HG03060 (cell line): ENCODE data around the gene LRMDA.

Experiments used
- ATAC-seq: cut with Tn5 transposase; IDR thresholded peaks from one replicate; pipeline ENCODE4 v1.9.1; 2021; ENCODE audit warnings: low read depth, moderate number of reproducible peaks; ENCODE audit not compliant: unreplicated experiment

The LRMDA gene

GRCh38 chr10:76297780-76298281, 866.4 kb downstream of the LRMDA start:
- no peak for ATAC-seq

DNA sequence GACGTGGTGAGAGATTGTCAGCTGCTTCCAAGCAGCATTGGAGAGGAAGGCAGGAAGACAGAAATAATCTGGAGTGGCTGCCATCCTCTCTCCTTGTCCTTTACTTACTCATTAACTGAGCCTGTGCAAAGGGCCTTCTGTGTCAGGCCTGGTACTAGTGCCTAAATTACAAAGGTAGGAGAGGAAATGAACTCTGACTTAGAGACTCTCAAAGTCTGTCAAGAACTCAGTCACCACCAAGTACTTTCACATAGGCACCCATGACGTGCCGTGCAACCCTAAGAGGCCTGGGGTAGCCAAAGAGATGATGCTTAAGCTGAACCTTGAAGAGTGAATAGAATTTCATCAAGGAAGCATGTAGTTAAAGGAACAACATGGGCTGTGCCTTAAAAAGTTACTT, 866.9 kb downstream of the LRMDA start:
- no peak for ATAC-seq

DNA sequence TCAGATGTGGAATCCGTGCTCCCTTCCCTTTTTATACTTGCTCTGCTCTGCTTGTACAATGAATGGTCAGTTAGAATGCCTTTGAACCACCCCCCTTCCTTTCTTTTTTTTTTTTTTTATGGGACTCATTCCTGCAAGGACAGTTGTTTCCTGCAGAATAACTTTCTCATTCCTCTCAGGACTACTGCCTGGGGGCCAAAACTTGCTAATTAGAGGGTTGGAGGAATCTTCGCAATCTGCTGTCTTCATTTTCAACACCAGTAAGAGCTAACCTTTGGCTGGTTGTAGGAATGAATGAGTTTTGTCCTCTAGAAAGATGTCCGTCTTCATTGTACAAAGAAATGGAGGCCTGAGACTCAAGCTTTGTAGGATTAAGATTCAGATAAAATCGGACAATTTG, 868.1 kb downstream of the LRMDA start:
- ATAC-seq = no peak

GRCh38 chr10:76301211-76301610, 869.8 kb downstream of the LRMDA start:
- no peak for ATAC-seq

DNA sequence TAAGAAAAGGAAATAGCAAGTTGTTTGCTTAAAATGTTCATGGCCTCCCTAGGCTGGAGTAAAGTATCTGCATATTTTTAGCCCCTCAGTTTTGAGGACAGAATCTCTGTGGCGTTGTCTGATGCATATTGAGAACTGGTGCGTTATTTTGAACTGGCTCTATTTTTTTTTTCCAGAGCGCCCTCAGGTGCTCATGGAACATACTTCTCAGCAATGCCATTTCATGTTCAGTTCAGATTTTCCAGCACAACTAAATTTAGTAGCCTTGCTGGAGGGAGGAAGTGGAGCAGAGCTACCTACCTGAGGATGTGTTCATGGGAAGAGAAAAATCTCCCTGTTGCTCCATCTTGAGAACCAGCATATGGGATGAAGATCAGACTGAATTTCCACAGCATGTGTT, 870.5 kb downstream of the LRMDA start:
- no peak for ATAC-seq

DNA sequence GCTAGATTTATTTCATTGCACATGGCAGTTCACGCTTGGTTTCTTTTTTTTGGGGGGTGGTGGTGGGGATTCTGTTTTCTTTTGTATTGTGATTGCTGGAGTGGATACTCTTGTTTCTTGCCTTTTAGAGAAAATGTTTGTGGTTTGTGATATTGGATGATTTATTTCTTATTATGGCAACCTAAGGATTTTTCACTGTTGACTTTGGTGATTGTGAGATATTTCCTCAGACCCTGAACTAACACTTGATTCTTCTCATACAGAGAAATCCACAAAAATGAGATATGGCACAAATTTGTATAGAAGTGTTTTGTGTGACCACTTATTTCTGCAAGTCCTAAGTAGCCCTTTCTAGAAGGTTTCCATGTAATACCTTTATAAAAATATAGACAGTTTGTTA, 871.1 kb downstream of the LRMDA start:
- ATAC-seq = no peak

GRCh38 chr10:76302961-76303630, 871.7 kb downstream of the LRMDA start:
- no peak for ATAC-seq

GRCh38 chr10:76303682-76304316, 872.4 kb downstream of the LRMDA start:
- no peak for ATAC-seq

DNA sequence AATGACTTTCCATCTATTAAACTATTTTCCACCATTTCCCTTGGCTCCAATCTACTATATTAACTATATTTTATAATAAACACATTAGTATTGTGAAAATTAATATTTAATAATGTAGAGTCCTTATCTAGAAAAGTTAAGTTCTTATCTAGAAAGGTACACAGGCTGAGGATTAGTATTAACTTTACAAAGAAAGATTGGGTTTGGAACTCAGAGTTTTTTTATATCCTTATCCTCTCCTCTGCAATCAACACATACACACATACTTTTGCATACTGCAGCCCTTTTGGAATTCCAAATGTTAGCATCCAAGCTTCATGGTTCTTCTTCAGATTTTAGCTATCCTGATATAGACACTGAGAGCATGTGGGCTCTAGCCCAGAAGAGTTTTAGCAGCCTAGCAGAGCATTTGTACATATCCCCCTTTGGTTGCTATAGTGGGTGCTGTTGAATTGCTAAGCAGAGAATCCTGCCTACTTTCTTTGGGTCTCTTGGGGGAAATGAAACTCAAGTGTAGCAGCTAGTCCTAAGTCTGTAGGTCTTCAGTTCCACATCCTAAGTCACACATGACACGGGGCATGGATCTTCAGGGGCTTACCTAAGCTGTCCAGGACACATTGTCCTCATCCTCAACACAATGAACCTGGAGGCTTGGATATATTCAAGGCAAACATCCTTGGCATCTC, 874.6 kb downstream of the LRMDA start:
- ATAC-seq = no peak

GRCh38 chr10:76306856-76307255, 875.4 kb downstream of the LRMDA start:
- no peak for ATAC-seq

GRCh38 chr10:76309070-76309469, 877.6 kb downstream of the LRMDA start:
- ATAC-seq = no peak

GRCh38 chr10:76309741-76310587, 878.5 kb downstream of the LRMDA start:
- ATAC-seq = no peak

- no peak for ATAC-seq
Observed at GRCh38 chr10:76310588-76311080, 879.2 kb downstream of the LRMDA start.

DNA sequence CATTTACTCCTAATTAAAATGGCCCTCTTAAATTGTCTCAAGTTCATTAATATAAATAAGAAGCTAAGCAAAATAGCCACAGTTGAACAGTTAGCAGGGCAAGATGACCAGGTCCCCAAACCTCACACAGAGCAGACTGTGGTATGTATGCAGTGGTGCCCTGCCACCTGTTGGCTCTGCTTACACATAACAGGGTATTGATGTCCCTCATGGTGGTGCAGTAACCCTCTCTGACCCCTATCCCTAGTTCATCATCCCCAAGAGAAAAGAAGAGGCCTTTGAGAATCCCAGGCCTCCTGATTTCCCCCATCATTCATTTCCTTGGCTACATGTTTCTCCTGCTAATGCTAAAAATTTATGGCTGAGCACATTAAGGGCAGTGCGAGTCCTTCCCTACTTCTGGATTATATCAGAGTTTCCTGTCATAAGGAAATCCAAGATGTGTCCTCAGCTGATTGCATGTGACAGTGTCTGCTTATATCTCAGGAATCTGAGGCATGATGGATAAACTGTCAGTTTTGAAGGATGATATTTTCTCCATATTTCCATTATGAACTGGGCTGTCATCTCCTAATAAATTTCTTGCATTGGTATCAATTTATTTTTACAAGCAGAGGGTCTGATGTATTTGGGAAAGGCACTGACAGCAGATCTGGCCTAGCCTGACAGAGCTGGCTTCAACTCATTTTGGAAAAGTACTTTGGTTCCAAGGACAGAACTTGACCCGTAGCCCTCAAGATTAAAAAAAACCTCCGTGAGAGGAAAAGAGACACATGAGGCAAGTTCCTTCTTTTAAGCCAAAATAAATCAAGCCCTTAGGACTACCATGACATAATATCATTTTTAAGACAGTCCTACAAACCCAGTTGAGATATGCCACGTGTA, 880.6 kb downstream of the LRMDA start:
- no peak for ATAC-seq

DNA sequence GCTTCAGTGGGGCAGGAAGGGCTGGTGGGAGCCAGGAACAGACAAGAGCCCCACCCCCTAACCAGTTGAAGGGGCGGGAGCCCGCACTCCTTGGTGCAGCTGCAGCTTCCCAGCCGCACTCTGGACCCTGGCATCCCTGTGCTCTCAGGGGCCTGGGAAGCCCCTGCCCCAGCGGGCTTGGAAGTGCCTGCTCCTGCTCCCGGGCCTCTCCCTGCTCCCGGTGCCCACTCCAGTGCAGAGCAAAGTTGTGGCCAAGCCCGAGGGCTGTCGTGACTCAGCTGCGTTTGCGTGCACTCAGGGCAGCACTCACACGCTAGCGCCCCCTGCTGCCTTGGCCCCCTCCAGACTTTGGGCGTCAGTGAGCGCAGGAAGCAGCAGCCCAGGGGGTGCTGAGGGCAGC, 883.8 kb downstream of the LRMDA start:
- ATAC-seq = no peak

DNA sequence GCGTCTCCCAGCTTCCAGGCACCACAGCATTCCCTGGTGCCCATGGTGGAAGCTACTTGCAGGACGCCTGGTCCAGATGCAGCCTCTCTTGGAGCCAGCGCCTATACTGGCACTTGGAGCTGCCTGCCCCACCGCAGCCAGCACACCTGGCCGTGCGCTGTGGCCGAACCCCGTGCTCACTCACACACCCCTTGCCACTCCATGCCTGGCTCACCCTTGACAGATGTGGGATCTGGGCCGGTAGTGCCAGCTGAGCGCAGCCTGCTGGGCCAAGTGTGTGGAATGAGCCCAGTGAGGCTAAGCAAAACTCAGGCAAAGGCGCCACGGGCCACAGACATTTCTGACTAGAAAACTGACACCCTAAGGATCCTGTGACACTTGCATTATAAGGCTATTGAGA, 884.8 kb downstream of the LRMDA start:
- no peak for ATAC-seq

DNA sequence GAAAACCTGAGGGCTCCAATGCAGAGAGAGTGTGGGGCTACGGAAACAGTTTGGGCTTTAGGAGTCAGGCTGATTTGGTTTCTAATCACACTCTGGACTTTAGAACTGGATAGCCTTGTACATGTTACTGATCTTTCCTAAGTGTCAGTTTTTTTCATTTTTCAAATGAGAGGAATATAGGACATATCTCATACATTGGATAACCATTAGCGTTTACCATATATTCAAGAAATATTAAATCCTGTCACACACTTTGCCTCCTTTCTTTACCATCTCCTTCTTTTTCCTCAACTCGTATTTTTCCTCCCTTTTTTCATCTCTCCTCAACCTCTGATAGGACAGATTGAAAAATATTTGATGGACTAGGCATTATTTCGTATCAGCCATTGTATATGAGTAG, 885.7 kb downstream of the LRMDA start:
- no peak for ATAC-seq

DNA sequence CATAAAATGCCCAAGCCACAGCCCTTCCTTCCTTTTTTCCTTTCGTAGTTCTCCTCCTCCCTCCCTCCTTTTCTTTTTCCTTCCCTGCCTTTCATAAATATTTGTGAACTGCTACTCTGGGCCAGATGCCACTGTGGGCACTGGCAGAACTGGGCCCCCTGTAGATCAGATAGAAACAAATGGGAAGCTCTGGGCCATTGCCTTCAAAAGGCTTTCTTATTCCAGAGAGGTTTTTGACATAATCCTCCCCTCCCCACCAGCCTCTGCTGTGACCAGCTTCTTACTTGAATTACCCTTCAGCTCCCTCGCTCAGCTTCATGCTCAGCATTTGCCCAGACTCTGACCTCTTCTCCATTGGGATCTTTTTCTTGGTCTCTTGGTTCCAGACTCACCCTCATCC, 886.8 kb downstream of the LRMDA start:
- no peak for ATAC-seq

DNA sequence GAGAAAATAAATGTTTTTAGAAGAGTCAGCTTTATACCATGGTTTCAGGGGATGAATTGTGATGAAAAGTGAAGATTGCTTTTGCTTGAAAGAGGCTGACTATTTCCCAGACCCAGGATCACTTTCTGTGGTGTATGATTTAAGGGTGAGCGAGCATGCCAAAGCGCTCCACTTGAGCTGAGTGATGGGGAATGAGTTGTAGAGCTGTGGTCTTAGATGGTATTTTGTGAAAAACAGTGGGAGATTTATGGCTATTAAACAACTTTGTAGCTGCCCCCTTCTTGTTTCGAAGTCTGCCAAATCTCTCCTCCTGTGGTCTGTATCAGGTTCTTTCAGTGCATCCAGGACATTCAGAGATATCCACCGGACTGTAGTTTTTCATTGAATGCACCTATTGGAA, 888.2 kb downstream of the LRMDA start:
- ATAC-seq = no peak

- ATAC-seq = no peak
Observed at GRCh38 chr10:76324283-76324682, 892.9 kb downstream of the LRMDA start.
